Measurements from ENCODE around the gene NFIB.

NFIB gene

DNA sequence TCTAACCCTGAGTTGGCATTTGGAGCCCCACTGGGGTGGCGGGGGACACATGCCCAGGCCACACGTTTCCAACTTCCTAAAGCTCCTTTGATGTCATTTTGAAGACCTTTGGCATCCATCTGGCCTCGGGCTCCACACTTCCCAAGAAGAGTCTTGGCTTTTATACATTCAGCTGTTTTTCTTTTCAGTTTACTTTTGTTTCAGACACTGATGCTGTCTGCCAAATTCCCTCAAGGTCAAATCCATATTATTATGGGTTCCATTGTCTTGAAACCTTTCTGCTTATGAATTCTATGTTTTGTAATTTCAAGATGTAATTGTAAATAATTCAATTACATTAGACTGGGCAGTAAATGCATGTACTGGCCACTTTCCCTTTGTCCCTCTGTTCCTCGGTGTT lies 23.7 kb upstream of the NFIB start:
- no peak overlapping the region for H3K4me3 ChIP-seq (ENCODE audit: low read depth, low read length)
- CTCF ChIA-PET: interaction anchor here (4.0 kb wide), 1 partner anchor 16 kb away, joined by 11 read pairs; no protein-coding TSS in a partner anchor
- DNase-seq (ENCODE audit: low read depth, low spot score): no peak
- no peak for TF ChIP-seq CTCF (IDR thresholded peaks at IDR 0.05; ENCODE audit: insufficient read depth, low read length, missing control alignments)
- POLR2A ChIA-PET: no interaction called here

DNA sequence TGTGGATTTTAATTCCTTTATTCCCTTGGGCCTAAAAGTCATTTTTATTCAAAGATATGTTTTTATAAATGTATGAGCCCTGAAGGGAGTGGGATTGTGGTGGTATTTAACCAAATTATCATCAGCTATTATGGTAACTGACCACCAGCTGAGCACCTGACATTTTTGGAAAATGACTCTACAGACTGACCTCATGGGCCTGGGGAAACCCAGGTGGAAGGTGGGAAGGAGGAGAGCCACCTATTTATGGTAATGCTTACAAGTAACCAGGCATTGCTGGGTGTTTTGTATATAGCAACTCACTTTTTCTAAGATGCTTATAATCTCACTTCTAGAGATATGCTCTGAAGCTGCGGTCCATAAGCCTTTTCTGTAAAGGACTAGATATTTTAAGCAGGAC lies 22.3 kb upstream of the NFIB start:
- TF ChIP-seq CTCF (IDR thresholded peaks at IDR 0.05; ENCODE audit: insufficient read depth, low read length, missing control alignments): no peak
- ChIA-PET POLR2A (no interaction called here), CTCF (interaction anchor here (1.0 kb wide), 1 partner anchor 16 kb away, joined by 8 read pairs; no protein-coding TSS in a partner anchor)
- H3K4me3 ChIP-seq (ENCODE audit: low read depth, low read length): no peak overlapping the region
- DNase-seq (ENCODE audit: low read depth, low spot score): no peak

DNA sequence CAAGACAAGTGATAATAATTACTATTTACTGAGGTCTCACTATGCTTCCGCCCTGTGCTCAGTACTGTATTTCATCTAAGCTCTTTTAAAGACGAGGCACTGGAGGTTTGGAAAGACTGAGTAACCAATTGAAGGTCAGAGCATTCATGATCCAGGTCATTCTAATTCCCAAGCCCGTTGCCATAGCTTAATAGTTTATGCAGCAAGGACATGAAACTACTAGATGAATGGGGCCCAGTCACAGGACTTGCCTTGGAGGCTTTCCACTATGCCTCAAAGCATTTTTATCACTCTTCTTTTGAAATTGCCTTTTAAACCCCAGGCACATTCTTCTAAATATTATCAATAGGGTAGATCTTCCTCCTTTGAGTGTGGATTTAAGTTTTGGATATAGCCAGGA lies 17.2 kb upstream of the NFIB start:
- no peak for DNase-seq (ENCODE audit: low read depth, low spot score)
- H3K4me3 ChIP-seq (ENCODE audit: low read depth, low read length): no peak overlapping the region
- ChIA-PET CTCF (no interaction called here), POLR2A (no interaction called here)
- TF ChIP-seq CTCF (IDR thresholded peaks at IDR 0.05; ENCODE audit: insufficient read depth, low read length, missing control alignments): no peak

DNA sequence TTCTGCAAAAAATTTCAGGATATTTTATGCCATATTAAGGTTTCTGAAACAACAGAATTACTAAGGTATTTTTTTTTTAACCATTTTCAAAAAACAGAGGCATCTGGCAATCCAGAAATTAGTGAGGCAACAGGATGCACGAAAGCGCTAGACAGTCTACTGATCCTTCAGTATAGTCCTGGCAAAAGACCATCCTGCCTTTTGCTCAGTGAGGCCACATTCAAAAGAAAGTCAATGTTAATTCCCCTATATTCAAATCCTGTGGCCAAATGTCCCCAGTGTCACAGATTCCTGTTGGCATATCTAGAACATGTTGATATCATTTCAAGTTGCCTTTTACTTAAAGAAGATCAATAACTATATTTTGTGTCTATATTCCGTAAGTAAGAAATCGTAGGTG lies 13.1 kb upstream of the NFIB start:
- no peak for DNase-seq (ENCODE audit: low read depth, low spot score)
- no peak for TF ChIP-seq CTCF (IDR thresholded peaks at IDR 0.05; ENCODE audit: insufficient read depth, low read length, missing control alignments)
- CTCF ChIA-PET: no interaction called here
- H3K4me3 ChIP-seq (ENCODE audit: low read depth, low read length): no peak overlapping the region
- POLR2A ChIA-PET: no interaction called here

DNA sequence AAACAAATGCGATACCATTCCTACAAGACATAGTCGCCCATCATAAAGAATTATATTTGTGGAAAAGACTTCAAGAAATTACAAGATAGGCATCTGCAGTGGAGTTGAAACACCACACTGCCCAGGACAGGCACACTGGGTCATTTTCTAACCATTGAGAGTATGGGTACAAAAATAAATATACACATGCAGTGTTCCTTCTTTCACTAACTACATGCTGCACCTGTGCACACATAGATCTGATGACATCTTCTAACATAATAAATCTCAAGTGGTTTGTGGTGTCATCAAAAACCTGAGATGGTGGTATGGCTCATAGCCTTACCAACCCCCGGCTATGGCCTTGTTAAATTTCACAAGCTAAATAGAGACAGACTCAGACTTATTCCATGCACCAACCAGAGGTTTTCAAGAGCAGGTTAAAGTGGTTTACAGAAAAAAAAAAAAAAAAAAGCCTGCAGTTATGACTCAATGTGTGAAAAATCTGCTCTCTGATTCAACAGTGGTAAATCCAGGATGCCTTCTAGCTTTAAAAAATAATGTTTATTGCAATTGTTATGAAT lies 12.4 kb upstream of the NFIB start:
- ChIA-PET CTCF (no interaction called here), POLR2A (no interaction called here)
- no peak overlapping the region for H3K4me3 ChIP-seq (ENCODE audit: low read depth, low read length)
- DNase-seq (ENCODE audit: low read depth, low spot score): no peak
- no peak for TF ChIP-seq CTCF (IDR thresholded peaks at IDR 0.05; ENCODE audit: insufficient read depth, low read length, missing control alignments)

DNA sequence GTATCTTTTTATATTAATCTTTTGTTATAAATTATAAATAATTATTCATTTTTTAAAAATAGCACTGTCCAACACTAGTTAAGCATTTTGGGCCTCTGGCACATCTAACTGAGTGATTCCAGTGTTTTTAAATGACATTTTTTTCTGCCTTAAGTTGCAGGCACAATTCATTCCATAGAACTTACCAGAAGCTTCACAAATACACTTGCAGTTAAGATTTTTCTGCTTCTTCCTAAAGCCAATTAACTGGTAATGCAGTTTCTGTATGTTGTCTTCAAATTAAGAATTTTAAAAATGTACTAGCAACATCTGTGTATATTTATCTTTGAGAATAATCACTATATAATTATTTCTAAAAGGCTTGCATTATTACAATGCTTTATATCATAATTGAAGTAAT lies 11.2 kb upstream of the NFIB start:
- CTCF ChIA-PET: no interaction called here
- no peak for DNase-seq (ENCODE audit: low read depth, low spot score)
- POLR2A ChIA-PET: no interaction called here
- H3K4me3 ChIP-seq (ENCODE audit: low read depth, low read length): no peak overlapping the region
- TF ChIP-seq CTCF (IDR thresholded peaks at IDR 0.05; ENCODE audit: insufficient read depth, low read length, missing control alignments): no peak

All from AG04449 (cell line).